AG08396 (cell line): ENCODE data around the gene ARSA.
"Not testable (repeated sequence)": the region's sequence is repeated elsewhere in the genome, so short reads cannot be mapped to it uniquely, and the experiment has no call there.

Experiments
- DNase-seq: peaks from one replicate; pipeline ENCODE4 v3.0.0; 2012; ENCODE audit warnings: low spot score, mixed read lengths

Gene ARSA

GRCh38 chr22:50621948-50622722 is 5.8 kb downstream of the ARSA start:
- no peak for DNase-seq

DNA sequence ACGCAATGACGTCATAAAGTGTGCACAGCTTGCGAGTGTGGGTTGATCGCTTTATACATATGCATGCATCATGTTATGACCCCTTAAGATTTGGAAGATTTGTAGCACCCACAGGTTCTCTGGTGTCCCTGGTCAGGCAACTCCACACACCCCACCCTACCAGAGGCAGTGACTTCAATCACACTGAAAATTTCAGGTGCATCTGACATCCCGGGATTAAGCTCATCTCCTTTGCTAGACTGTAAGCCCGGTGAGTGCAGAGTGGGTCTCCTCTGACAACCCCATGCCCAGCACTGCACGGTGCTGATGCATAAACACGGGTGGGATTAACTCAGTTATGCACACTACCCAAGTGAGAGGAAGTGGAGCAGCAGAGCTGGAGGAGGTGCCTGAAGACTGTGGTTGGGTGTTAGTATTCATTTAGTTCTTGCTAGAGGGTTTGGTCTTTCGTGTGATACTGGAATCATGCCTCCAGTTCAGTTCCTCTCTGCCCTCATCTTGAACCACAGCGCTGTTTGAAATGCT is 6.5 kb downstream of the ARSA start:
- DNase-seq = no peak

GRCh38 chr22:50620593-50621355 is 7.2 kb downstream of the ARSA start:
- peak; percentile 82 for DNase-seq

DNA sequence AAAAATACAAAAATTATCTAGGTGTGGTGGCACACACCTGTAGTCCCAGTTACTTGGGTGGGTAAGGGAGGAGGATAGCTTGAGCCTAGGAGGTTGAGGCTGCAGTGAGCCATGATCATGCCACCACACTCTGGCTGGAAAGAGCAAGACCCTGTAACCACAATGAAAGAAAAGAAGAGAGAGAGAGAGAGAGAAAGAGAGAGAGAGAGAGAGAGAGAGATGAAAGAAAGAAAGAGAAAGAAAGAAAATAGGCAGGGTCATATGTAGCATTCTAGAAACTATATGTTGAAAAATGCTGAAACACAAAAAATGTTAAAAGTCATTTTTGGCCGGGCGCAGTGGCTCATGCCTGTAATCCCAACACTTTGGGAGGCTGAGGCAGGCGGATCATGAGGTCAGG is 13.7 kb downstream of the ARSA start:
- DNase-seq = not testable (repeated sequence)

DNA sequence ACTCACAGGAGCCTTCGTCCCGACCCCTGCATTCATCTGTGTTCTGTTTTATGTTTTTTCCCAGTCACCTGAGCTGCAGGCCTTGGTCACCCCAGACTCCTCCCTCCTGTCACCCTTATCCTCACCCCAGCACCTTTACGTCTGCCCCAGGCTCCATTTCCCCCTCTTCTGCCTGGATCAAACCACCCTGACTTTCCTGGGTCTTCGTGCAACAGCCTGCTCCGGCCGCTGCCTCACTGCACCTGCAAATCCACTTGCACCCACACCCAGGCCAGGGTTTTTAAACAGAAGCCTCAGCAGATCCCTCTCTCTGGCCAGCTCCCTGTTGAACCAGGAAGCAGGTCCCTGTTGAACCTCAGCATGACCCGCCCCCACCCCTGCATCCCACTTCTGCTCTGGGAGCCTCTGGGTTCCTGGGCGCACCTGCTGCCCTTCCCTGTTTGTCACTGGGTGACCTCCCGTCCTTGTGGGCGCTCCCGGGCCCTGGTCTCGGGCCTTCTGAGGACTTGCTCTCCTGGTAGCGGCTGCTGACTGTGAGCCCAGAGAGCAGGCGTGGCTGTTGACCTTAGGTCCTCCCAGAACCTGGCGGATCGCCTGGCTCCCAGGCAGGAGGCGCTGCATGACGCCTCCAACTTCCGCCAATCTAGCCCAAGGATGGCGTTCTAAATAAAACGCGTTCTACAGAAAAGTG is 14.5 kb downstream of the ARSA start:
- peak; percentile 51 for DNase-seq

DNA sequence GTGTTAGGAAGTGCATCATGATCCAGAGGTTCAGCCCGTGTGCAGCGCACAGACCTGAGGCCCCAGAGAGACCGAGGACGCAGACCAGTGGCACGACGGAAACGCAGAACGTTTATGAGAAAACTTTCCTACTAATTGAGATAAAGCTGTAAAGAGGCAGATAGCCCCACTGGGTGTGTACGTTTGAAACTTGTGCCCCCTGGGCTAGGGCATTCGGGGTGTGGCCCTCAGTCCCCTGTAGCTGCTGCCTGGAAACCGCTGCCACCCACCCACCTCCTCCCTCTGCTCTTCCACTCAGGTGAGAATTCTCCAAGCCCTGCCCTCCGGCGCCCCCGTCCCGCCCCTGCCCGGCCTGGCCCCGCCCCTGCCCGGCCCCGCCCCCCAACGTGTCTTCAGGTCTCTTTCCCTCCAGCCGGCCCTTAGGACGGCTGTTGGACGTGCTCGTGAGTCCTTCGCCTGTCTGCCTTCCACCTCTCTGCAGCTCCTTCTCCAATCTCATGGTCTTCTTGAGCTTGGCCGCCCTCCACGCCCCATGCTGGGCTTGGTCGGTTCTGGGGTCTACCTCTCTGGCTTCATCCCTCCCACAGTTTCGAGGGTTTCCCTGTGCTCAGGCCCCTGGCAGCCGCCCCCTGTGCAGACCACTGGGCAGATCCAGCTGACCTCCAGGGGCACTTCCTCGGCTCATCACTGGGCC is 15.3 kb downstream of the ARSA start:
- DNase-seq = peak; percentile 36

- no peak for DNase-seq
Measured at GRCh38 chr22:50612168-50612527, 15.8 kb downstream of the ARSA start.

GRCh38 chr22:50611341-50612060 is 16.5 kb downstream of the ARSA start:
- no peak for DNase-seq

DNA sequence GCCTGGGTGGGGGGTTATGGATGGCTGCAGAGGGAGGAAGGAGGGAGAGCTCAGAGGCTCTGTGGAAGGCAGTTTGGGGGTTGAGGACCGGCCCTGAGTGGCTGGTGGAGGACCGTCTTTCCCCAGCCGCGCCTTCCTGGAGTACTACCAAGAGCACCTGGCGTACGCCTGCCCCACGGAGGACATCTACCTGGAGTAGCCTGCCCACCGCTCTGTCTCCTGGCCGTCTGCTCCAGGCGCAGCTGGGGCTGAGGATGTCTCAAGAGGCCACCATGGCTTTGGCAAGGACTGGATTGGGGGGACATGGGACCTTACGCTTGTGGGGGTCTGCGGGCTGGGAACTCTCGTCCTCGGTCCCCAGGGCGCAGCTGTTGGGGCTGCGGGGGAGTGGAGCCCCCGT is 17.4 kb downstream of the ARSA start:
- no peak for DNase-seq

GRCh38 chr22:50610041-50610451 is 17.9 kb downstream of the ARSA start:
- no peak for DNase-seq

DNA sequence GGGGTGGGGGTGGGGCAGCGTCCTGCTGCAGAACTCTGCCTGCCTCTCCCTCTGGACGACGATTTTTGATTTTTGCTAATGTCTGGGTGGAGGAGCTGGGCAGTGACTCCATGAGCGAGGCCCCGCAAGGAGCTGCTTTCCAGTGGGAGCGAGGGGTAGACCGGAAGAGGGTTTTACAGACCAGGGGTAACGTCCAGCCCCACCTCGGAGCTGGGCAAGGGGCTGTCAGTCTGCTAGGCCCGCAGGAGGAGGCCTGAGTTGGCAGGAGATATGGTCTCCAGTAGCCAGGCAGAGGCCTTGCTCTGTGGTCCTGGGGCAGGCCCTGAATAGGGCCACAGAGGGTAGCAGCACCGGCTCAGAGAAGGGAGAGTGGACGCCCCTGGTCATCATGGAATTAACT is 18.4 kb downstream of the ARSA start:
- no peak for DNase-seq

GRCh38 chr22:50608996-50609395 is 19.0 kb downstream of the ARSA start:
- DNase-seq = no peak

- not testable (repeated sequence) for DNase-seq
Measured at GRCh38 chr22:50608058-50608840, 19.7 kb downstream of the ARSA start.

DNA sequence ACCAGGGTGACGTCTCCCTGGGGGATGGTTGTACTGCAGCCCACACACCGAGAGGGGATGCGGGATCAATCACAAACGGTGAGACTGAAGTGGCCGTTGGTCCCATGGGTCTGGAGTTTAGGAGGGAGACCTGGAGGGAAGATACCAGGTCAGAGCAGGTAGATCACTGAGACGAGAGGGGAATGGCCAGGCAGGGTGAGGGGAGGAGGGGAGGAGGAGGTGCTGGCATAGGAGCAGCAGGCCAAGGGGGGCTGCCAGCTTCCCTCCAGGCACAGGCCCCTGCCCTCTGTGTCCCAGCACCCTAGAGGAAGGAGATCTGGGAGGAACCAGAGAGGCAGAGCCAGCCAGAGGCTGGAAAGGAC is 20.3 kb downstream of the ARSA start:
- DNase-seq = no peak

GRCh38 chr22:50606946-50607658 is 20.9 kb downstream of the ARSA start:
- no peak for DNase-seq

DNA sequence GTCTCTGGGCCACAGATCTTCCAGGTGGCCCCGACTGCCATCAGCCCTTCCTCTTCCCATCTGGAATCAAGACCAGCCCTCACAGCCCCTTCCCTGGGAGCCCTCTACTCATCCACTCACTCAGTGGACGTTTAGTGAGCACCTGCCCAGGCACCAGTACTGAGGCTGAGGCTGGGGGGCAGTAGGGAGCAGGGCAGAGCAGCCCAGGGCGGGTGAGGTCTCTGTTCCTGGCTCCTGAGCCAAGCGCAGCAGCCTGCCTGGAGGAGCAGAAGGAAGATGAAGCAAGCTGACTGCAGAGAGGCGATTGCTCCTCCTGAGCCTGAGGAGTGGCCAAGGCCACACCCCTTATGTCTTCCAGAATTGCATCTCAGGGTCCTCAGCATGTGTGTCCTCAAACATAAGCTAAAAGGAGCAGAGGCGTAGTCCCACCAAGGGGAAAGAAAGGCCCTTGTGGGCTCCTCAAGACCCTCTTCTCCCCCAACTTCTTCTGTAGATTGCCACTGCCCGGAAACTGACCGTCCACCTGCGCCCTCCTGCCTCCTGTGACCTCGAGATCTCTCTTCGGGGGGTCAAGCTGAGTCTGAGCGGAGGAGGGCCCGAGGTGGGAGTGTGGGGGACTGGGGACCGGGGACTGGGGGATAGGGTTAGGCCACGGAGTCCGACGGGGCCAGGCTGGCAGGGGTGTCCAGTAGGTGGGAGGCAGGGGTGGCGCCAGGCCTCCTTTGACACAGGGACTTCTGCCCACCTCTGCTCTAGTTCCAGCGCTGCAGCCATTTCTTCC is 21.6 kb downstream of the ARSA start:
- peak; percentile 21 for DNase-seq

GRCh38 chr22:50605613-50606074 is 22.3 kb downstream of the ARSA start:
- peak; percentile 15 for DNase-seq

DNA sequence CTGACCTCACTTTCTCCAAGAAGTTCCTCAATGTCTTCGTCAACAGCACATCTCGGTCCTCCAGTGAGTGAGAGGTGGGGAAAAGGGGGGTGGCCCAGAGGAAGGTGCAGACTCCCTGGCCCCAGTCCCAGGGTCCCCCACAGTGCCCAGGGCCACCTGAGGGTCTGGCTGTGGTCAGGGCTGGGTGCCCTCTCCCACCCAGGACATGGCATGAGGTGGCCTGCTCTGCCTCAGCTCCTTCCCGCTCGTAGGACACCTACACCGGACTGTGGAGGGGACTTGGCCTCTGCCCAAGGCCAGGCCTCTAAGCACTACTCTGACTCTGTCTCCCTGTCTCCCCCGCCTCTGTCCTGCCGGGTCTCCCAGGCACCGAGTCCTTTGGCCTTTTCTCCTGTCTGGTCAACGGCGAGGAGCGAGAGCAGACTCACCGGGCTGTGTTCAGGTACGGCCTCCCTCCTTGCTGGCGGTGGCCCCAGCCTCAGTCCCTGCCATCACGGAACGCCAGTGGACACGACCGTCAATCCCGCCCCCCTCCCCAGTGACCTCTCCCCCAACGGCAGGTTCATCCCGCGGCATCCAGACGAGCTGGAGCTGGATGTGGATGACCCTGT is 22.8 kb downstream of the ARSA start:
- DNase-seq = peak; percentile 20
